HL-60/S4 (cell line): ENCODE measurements around the gene TUBGCP2.
"Not testable (repeated sequence)": the region's sequence is repeated elsewhere in the genome, so short reads cannot be mapped to it uniquely, and the experiment has no call there.

ENCODE experiments used
- in situ Hi-C: fragments of 300-500 bp; cut with MboI; formaldehyde crosslinking; loops from 2 replicates; pipeline ENCODE4 v1.14.3; 2022; ENCODE audit warnings: low sequenced_read_pairs

The TUBGCP2 gene

GRCh38 chr10:133270204-133270603, 38.5 kb downstream of the TUBGCP2 start:
- in situ Hi-C loops: no loop called here

- in situ Hi-C loops: no loop called here
These were observed 39.3 kb downstream of the TUBGCP2 start for GRCh38 chr10:133269367-133269766.

GRCh38 chr10:133268532-133268931, 40.1 kb downstream of the TUBGCP2 start:
- in situ Hi-C loops: no loop called here

GRCh38 chr10:133267829-133268228, 40.8 kb downstream of the TUBGCP2 start:
- in situ Hi-C loops: no loop called here

GRCh38 chr10:133267293-133267692, 41.4 kb downstream of the TUBGCP2 start:
- in situ Hi-C loops: no loop called here

- in situ Hi-C loops: no loop called here
These were observed 42.4 kb downstream of the TUBGCP2 start for GRCh38 chr10:133266056-133266795.

- in situ Hi-C loops: not testable (repeated sequence)
These were observed 43.6 kb downstream of the TUBGCP2 start for GRCh38 chr10:133265052-133265451.

- in situ Hi-C loops: no loop called here
These were observed 44.2 kb downstream of the TUBGCP2 start for GRCh38 chr10:133264461-133264860.

GRCh38 chr10:133263674-133264073, 45.0 kb downstream of the TUBGCP2 start:
- in situ Hi-C loops: no loop called here

- in situ Hi-C loops: no loop called here
These were observed 46.0 kb downstream of the TUBGCP2 start for GRCh38 chr10:133262696-133263095.

- in situ Hi-C loops: no loop called here
These were observed 46.8 kb downstream of the TUBGCP2 start for GRCh38 chr10:133261726-133262325.

- in situ Hi-C loops: no loop called here
These were observed 47.6 kb downstream of the TUBGCP2 start for GRCh38 chr10:133260895-133261725.

GRCh38 chr10:133259602-133259989, 49.1 kb downstream of the TUBGCP2 start:
- in situ Hi-C loops: no loop called here

GRCh38 chr10:133258818-133259601, 49.7 kb downstream of the TUBGCP2 start:
- in situ Hi-C loops: no loop called here

- in situ Hi-C loops: no loop called here
These were observed 50.4 kb downstream of the TUBGCP2 start for GRCh38 chr10:133258066-133258817.

GRCh38 chr10:133257489-133258065, 51.1 kb downstream of the TUBGCP2 start:
- in situ Hi-C loops: no loop called here

GRCh38 chr10:133255323-133255722, 53.3 kb downstream of the TUBGCP2 start:
- in situ Hi-C loops: no loop called here

- in situ Hi-C loops: no loop called here
These were observed 54.1 kb downstream of the TUBGCP2 start for GRCh38 chr10:133254421-133255120.

- in situ Hi-C loops: no loop called here
These were observed 55.2 kb downstream of the TUBGCP2 start for GRCh38 chr10:133253361-133253955.
